ENCODE measurements around the gene RPS28. TPM values are rescaled to one million over a fixed set of nuclear protein-coding genes. Genes with fewer than 3 reads are reported as not detected.
"Not testable (repeated sequence)": the region's sequence is repeated elsewhere in the genome, so short reads cannot be mapped to it uniquely, and the experiment has no call there.

The RPS28 gene
- total RNA-seq, 2 donors from 2014 or later: 798 to 911 TPM

DNA sequence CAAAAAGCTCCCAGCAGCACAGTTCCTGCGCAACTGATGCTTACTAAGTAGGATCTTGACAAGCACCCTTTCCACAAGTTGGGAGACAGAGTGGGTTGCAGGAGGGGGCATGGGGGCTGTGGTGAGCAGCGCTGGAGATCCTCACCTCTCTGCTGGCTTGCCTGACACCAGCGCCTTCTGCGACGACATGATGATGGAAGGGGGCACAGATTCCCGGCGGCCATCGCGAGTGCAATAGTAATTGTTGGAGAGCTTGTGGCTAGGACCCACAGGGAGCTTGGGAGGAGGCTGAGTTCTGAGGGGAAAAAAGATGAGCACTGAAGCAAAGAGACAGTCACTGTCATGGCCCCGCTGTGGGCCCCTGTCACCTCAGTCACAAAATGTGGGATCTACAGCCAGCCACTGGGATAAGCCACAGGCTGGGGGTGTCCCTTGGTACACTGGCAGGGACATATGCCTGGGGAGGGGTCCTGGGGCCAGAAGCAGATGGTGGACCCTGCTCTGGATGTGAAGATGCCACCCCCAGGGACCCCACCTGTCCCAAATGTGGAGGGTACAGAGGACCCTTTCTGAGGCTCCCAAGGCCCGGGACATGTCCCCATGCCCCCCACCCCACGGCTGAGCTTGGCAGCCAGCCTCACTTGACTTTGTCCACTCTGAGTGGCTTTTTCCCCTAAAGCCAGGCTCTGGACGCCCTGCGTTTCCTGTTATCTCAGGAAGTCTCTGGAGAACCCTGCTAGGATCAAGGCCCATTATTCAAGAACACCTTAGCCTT lies 4.8 kb upstream of the RPS28 start:
- intact Hi-C loops (cut with DNase I): no loop called here
- DNase-seq (ENCODE audit: low spot score): no peak

DNA sequence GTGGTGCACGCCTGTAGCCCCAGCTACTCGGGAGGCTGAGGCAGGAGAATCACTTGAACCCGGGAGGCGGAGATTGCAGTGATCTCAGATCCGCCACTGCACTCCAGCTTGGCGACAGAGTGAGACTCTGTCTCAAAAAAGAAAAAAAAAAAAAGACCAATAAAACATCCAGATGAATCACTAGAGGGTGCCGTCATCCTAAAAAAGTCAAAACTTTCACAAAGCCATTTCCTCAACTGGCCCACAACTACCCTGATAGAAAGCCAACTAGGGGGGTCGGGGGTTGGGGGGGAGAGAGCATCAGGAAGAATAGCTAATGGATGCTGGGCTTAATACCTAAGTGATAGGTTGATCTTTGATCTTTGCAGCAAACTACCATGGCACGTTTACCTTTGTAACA lies 2.5 kb upstream of the RPS28 start:
- DNase-seq (ENCODE audit: low spot score); intact Hi-C loops (cut with DNase I): not testable (repeated sequence)

- intact Hi-C loops (cut with DNase I): no loop called here
- no peak for DNase-seq (ENCODE audit: low spot score)
Measured at GRCh38 chr19:8319807-8320520, 1.3 kb upstream of the RPS28 start.

GRCh38 chr19:8320564-8321066 lies 681 bp upstream of the RPS28 start:
- no peak for DNase-seq (ENCODE audit: low spot score)
- intact Hi-C loops (cut with DNase I): no loop called here

GRCh38 chr19:8321986-8322637 lies 816 bp downstream of the RPS28 start:
- DNase-seq (ENCODE audit: low spot score): no peak
- intact Hi-C loops (cut with DNase I): no loop called here

DNA sequence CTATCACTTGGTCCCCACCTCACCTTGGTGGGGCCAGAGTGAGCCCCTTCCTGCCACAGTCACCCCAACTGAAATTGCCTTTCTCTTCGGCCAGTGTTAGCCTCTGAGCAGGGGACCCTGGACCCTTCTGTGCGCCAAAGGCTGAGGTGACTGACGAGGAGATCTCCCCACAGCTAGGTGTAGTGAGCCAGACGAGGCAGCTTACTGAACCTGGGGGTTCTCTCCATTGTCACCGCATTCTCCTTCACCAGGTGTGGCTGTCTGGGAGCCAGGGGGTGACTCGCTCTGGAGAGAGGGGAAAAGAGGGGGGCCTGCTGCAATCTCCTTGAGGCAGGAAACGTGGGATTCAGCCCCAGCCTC lies 1.3 kb downstream of the RPS28 start:
- intact Hi-C loops (cut with DNase I): no loop called here
- DNase-seq (ENCODE audit: low spot score): no peak

- no peak for DNase-seq (ENCODE audit: low spot score)
- intact Hi-C loops (cut with DNase I): no loop called here
Measured at GRCh38 chr19:8323781-8324185, 2.5 kb downstream of the RPS28 start.

DNA sequence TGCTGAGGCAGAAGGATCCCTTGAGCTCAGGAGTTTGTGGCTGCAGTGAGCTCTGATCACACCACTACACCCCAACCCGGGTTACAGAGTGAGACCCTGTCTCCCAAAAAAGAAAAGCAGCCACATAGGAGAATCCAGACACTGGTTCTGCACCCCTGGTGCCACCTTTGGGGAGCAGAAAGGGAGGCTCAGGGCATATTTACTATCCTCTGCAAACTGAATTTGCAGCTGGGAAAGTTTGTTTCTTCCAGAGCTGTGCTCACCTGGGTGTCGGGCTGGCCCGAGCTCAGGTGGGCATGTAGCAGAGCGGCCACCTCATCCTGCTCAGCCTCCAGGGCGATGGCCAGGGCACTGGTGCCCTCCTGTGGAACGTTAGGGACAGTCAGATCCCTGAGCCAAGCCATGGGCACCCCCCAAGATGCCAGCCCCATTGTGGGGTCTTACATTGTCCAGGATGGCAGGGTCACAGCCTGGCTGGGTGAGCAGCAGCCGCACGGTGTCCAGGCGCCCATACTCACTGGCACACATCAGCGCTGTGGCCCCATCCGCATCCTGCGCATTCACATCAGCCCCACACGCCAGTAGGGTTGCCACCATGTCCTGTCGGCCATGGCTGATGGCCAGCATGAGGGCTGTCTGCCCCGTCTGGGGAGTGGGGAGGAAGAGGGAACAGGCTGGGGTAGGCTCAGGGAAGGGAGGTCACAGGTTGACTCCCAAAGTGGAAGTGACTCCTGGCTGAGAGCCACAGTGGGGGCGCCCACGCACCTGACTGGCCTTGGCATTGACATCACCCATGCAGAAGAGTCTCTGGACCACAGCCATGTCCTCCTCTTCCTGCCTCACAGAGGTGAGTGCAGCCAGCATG lies 3.1 kb downstream of the RPS28 start:
- no peak for DNase-seq (ENCODE audit: low spot score)
- intact Hi-C loops (cut with DNase I): no loop called here

GRCh38 chr19:8325454-8325853 lies 4.2 kb downstream of the RPS28 start:
- intact Hi-C loops (cut with DNase I): no loop called here

GRCh38 chr19:8329996-8330395 lies 8.7 kb downstream of the RPS28 start:
- no peak for DNase-seq (ENCODE audit: low spot score)
- intact Hi-C loops (cut with DNase I): no loop called here

More at GRCh38 chr19:8325454-8325853, 4.2 kb downstream of the RPS28 start:
- DNase-seq (ENCODE audit: low spot score): no peak

DNA sequence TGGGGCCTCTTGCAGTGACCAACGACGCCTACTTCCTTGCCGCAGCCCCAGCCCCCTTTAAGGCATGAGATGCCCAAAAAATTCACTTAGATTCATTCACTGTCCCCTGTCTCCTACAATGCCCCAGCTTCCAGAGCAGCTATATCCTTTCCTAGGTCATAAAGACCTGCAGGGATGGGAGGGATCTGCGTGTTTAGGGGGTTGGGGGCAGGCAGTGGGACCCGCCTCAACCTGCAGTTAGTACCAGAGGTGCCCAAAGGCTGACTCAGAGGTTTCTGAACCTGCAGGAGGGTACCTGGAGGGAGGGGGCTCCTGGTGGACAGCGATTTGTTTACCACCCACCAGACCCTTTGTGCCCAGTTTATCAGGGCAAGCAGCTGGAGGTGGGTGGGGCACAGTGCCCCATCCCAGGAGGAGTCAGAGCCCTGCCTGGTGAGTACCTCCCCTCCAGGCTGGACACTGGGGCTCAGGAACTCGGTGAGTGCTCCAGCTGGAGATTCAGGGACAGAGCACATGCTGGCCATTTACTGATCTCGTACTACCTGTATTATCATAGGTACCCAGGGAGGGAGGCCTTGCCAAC lies 10.1 kb downstream of the RPS28 start:
- DNase-seq (ENCODE audit: low spot score): no peak
- intact Hi-C loops (cut with DNase I): no loop called here

DNA sequence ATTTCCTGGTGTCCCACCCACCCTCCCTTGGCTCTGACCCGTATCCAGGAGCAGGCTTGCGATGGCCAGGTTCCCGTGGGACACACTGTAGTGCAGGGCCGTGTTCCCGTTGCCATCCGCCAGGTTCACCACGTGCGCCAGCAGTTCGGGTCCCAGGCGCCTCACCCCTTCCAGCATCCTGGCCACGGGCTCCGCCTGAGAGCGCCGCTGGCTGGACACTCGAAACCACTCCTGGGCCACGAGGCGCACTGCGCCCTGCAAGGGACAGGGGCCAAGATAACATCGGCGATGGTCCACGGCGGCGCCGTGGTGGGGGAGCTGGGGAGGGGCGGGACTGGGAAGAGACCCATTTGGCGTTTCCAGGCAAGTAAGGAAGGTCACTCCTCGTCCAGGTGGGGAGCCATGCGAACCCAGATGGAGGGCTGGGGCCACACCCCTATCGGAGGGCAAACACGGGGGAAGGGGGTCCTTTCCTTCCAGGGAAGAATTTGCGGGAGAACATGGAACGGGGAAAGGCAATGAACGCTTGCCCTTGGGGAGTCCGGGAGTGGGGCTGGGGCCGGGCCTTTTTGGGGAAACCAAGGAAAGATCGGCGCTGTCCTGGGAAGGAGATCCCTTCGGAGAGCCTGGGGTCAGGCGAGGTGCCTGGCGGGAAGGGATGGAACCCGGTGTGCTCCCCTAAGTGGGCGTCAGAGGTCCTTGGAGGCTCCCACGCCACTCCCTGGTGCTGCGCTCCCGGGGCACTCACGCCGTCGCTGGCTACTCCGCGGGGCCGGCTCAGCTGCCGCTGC lies 11.9 kb downstream of the RPS28 start:
- intact Hi-C loops (cut with DNase I): no loop called here
- DNase-seq (ENCODE audit: low spot score): no peak

GRCh38 chr19:8333767-8334457 lies 12.6 kb downstream of the RPS28 start:
- DNase-seq (ENCODE audit: low spot score): no peak
- intact Hi-C loops (cut with DNase I): no loop called here

DNA sequence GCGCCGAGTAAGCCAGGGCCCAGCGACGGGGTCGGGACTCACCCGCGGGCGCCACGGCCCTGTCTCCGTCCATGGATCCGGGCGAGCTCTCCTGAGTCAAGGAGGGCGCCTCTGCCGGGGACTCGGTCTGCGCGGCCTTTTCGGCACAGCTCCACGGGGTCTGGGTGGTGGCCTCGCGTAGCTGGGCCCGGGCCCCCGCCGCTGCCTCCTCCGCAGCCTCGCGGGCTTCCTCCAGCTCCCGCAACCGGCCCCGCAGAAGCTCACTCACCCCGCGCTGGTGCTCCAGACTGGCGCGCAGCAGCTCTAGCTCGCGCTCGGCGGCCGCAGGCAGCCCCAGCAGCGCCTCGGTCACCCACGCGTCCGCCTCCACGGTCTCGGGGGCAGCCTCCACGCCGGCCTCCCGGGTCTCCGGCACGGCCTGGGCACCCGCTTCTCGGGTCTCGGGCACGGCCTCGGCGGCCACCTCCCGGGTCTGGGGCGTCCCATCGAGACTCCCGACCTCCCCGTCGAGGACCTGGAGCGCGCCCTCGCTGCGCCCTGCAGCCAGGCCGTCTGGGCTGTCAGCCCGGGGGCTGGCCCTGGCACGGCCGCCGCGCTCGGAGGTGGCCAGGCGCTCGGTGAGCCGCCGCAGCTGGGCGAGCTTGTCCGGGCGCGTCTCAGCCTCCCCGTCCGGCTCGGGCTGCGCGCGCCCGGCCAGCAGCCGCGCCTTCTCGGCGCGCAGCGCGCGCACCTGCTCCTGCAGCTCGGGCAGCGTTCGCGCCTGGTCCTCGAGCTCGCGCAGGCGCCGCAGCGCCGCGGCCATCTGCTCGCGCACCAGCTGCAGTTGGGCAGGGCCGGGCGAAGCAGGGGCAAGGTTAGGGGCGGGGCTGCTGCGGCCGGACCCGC lies 13.4 kb downstream of the RPS28 start:
- intact Hi-C loops (cut with DNase I): no loop called here
- DNase-seq (ENCODE audit: low spot score): no peak

DNA sequence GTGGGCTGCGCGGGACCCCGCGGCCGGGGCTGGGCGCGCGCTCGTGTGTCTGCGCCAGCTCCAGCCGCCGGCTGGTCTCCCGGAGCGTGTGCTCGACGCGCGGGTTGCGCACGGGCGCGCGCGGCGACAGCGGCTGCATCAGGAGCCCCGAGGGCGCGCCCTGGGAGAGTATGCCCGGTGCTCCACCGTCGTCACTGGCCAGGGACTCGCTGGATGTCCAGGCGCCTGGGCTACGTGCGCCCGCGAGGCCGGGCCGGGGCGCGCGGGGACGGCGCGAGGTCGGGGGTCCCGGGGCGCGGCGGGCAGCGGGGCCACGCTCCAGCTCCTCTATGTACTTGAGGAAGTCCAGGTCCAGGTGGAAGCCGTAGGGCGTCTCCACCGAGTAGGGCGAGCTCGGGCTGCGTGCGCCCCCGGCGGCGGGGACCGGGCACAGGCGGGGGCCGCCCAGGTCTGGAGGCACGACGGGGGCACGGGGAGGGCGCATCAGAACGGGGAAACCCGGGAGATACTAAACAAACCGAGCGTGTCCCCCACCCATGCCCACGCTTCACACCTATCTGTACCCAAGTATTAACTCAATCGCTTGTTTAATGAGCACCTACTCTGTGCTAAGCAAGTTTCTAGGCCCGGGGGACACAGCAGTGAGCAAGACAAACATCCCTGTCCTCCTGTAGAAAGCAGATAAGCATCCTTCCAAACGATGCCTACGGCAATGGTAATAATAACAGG lies 14.2 kb downstream of the RPS28 start:
- intact Hi-C loops (cut with DNase I): no loop called here
- no peak for DNase-seq (ENCODE audit: low spot score)

DNA sequence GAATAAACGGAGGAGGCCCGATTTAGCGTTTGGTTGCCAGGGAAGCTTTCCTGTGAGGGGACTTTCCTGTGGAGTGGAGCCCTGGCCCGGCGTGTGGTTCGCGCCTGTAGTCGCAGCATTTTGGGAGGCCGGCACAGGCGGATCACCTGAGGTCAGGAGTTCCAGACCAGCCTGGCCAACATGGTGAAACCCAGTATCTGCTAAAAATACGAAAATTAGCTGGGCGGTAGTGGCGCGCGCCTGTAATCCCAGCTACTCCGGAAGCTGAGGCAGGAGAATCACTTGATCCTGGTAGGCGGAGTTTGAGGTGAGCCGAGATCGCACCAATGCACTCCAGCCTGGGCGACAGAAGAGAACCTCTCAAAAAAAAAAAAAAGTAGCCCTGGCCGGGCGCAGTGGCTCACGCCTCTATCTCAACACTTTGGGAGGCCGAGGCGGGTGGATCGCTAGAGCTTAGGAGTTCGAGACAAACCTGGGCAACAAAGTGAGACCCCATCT lies 14.8 kb downstream of the RPS28 start:
- intact Hi-C loops (cut with DNase I): no loop called here
- DNase-seq (ENCODE audit: low spot score): no peak

Data from posterior vena cava (tissue), 2 donors.